ENCODE measurements around the gene RAD18.

RAD18 gene

DNA sequence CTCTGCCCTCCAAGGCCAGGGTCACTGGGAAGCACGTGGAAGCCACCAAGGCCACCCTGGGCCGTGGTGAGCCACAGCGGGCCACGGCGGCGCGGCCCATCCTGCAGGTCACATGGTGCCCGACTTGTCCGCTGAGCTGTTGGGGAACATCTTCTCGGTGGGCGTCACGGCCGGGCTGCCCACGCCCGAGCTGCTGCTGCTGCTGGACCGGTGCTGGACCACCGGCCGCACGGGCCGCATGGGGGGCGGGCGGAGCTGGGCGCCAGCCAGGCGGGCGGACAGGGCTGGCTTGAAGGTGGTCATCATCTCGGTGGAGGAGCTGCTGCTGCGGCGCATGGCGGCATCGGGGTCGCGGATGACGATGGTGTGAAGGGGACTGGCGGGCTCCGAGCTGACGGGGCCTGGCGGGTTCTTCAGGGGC is 22.1 kb upstream of the RAD18 start:
- no peak for DNase-seq (ENCODE audit: low read depth in 2 of 2)

DNA sequence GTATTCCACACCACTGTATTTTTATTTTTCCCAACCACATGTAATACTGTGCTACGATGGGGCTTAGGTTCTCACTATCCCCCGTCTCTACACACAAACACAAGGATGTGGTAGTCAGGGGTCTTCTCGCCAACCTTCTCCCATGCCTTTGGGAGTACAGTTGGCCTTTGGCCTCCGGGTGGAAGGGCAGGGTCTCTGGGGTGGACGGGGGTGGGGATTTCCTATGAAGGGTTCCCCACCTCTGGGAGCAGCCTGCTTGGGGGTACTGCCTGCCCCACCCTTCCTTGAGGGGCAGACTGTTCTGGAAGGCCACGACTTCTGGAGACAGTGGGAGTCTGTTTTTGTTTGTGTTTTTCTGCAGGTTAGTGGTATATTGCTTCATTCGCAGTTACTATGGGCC is 21.3 kb upstream of the RAD18 start:
- no peak for DNase-seq (ENCODE audit: low read depth in 2 of 2)

DNA sequence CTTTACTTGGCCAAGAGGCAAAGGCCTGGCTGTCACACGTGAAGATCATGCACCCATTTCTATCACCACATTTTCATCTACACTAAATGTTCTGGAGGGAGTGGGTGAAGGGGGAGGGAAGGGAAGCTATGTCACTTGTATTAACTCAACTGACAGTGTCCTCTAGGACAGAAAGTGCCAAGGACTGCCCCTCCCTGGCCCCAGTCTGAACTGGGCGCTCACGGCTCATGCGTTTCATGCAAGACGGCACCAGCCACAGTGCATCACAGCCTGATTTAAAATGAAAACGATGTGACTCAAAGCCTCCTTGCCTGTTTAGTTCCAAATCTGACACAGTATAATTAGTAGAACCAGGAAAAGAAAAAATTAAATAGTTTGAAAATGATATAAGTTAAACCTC is 20.8 kb upstream of the RAD18 start:
- DNase-seq (ENCODE audit: low read depth in 2 of 2), result no peak

DNA sequence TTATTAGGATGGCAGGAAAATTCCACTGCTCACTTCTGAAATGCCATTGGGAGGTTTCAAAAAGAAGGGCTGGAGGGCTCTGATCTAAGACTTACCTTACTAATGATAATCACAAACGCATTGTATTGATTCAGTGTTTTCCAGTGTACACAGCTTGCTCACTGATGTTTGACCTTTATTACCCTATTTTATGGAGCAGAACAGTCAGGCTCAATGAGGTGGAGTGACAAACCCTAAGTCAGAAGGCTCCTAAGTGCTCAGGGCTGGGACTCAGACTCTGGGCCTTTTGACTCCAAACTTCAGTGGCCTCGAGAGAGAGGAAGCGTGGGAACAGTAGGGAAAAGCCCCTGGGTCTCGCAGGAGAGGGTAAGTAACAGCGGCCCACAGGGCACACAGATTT is 20.3 kb upstream of the RAD18 start:
- no peak for DNase-seq (ENCODE audit: low read depth in 2 of 2)

DNA sequence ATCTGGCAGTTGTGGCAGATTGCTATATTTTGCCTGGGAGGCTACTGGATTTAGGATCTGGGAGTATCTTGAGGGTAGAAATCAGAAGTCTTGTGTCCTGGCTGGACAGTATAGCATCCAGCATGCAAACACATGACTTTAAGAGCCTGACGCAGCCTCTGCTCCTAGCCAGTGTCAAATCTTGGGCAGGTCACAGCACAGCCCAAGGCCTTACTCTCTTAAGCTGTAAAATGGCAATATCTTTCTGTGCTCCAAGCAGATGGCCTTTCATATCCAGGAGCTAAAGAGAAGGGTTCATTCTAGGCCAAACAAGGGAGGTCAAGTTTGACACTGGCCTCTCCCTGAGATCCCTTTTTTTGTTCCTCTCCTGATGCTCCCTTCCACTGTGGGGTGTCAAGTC is 19.8 kb upstream of the RAD18 start:
- no peak for DNase-seq (ENCODE audit: low read depth in 2 of 2)

DNA sequence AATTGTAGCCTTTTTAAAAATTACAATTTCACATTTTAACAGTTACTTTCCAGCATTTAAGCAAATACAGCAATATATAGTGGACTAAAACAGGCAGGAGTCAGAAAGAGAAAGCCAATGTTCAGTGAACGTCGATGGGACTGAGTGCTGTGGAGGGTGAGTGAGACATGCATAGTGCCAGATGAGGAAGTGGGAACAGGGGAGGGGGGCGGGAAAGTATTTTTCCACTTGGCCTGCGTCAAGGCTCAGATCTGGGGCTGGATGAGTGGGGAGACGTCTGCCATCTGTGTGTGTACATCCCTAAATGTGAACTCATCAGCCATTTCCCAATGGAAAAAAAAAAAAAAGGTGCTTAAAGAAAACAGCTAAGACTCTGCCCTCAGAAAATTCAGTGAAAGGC is 19.2 kb upstream of the RAD18 start:
- DNase-seq (ENCODE audit: low read depth in 2 of 2), result no peak

DNA sequence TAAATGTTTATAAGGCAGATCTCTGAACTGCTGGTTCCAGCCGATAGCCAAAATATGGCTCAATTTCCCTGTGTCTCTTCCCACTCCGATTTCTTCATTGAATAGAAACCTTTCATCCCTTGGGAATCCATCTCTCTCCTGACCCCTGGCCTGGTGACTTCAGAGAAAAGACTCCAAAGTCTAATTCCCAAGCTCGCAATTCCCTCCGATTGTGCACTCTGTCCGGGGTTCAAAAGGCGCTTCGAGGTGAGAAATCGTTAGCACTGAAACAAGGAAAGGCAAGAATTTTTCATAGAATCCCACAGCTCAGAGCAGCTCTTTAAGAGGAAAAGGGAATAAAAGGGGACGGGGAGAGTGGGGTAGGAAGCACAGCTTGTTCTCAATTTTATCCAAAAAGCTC is 18.4 kb upstream of the RAD18 start:
- no peak for DNase-seq (ENCODE audit: low read depth in 2 of 2)

DNA sequence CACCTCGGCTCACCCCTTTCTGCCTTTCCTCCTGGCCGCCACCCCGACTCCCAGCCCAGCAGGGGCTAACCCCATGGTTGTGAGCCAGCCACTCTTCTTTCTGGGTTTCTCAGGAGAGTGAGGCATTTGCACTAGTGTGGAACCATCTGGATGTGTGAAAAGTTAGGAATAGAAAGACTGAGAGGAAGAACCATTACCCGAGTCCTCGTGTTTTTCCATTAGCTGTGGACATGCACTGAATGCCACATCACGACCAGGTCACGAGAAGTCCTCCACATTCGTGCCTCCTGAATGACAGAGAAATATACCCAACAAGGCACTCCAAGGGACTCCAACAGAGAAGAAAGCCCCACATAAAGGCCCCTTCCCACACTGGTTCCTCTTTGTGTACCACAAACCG is 18.0 kb upstream of the RAD18 start:
- no peak for DNase-seq (ENCODE audit: low read depth in 2 of 2)

DNA sequence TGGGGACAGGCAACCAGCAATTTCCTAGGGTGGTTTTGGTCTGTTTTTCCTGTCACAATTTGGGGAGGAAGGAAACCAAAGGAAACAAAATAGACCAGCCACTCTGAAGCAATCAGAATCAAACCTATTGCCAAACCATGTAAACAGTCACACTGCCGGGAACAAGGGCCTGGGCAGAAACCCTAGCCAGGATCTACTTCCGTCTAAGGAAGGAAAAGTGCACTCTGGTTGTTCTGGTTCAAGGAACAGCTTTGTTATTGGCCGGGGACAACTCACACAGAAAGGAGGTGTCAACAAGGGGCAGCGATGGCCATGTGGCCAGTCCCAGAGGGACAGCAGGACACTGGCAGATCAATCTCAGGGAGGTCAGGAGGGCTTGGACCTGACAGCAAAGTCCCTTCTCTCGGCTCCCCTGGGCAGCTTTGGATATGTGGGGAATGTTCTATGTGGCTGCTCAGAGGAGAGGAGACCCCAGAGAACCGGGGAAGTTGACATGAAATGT is 17.5 kb upstream of the RAD18 start:
- no peak for DNase-seq (ENCODE audit: low read depth in 2 of 2)

DNA sequence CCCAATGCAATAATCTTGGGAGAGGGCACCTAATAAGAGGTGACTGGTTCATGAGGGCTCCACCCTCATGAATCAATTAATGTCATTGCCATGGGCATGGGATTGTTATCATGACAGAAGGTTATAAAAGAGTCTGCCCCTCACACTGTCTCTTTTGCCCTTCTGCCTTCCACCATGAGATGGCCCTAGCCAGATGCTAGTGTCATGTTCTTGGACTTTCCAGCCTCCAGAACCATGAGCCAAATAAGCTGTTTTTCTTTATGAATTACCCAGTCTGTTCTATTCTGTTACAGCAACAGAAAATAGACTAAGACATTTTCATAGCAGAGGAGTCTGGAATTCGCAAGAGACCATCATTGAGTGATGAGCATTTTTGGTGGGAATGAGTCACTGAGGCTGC is 16.0 kb upstream of the RAD18 start:
- no peak for DNase-seq (ENCODE audit: low read depth in 2 of 2)

DNA sequence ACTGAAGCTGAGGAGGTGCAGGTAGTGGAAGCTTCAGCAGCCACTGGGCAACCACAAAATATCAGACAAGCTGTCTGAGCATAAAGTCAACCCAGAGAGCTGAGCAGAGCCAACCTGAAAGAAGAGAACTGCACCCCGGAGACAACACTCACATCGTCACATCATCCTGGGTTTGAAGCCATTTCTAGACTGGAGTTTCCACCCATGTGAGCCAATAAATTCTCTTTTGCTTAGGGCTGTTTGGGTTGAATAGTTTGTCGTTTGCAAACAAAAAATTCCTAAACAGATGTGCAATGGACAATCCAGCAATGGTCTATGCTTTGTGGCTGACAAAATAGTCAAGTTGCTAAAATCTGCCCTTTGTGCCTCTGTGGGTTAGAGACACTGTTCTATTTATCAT is 15.3 kb upstream of the RAD18 start:
- no peak for DNase-seq (ENCODE audit: low read depth in 2 of 2)

DNA sequence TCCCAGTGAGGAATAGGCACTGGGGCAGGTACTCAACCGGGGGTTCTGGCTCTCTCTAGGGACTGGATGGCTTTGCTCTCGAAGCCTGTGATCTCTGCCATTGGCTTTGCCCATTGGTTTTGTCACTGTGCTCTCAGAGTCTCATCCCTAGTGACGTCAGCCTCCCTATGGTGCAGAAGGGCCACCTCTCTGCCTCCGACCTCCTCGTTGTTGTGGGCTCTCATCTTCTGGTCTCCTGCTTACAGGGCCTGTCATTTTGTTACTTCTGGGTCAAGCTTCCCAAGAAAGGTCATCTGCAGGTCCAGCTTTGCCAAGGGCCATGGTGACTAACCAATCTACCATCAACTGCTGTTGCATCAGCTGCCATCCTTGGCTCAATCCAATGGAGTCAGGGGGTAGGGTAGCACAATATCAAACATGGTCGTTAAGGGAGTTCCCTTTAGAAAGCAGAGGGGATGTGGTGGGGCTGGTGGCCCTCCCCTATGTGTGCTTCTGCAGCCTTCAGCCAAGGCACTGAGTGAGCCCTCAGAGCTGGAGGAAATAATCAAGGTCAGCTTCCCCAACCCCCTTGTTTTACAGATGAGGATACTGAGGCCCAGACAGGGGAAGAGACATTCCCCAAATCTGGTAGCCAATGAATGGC is 13.4 kb upstream of the RAD18 start:
- no peak for DNase-seq (ENCODE audit: low read depth in 2 of 2)

DNA sequence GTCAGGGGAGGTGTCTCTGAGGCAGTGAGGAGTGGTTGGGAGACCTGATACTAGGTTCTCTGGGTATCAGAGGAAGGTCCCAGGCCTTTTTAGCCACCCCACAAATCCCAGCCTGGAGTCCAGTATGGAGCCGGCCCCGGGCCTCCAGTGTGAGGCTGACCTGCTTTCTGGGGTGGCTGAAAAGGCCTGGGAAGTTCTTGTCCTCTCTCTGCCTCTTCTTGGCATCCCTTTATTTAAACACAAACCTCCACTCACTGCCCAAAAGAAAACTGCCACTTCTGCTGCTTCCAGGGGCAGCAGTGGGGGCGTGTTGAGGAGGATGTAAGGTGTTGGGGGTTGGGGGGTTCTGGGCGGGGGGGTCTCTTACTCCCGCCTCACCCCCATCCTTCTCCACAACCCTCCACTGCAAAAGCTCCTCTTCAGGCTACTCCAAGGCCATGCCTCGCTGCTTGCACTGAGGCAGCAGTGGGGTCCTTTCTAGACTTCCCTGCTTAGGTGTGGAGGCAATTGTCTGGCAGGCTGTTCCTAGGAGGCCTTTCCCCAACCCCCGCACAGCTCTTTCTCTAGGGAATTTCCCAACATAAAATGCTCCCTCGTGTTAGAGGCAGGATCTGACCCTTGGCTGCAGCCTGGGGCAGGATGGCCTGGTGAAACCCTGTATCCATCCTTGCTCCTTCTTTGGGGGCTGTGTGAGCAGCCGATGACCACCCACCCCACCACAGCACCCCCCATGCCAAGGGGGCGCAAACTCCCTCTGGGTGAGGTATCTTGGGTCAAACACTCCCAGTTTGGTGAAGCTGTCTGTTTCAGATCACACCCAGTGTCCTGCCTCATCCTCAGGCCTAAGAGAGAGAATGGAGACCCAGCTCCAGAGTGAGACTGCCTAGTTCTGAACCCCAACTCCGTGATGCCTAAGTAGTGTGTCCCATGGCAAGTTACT is 12.1 kb upstream of the RAD18 start:
- no peak for DNase-seq (ENCODE audit: low read depth in 2 of 2)

DNA sequence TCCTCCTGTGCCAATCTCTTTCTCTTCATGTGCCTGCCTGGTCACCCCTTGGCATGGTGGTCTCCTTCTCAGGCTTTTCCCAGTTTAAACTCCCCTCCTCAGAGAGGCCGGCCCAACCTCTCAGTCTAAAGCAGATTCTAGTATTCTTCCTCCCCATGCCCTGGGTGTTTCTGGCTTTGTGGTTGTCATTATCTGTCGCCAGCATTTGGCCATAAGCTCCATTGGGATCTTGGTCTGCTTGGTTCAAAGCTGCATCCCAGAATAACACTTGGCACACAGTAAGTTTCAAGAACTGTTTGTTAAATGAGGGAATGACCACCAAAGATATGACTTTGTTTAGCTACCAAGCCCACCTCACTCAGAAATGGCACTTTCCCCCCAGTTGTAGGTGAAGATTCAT is 11.2 kb upstream of the RAD18 start:
- DNase-seq (ENCODE audit: low read depth in 2 of 2), result no peak

DNA sequence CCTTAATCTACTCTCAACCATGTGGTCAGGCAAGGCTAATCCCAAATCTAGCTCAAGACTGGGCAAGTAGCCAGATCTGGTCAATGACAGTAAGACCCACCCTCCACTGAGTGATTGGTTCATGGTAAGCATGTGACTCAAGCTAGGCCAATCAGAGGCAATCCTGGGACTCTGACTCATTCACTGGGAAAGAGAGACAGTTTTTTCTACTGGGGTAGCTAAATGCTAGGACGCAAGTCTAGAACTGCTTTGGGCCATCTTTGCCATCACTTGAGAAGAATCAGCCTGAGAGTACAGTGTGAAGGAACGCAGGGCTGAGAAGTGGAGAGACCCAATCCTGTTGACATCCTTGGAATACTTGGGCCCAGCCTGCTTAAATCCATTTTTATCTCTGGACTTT is 9.4 kb upstream of the RAD18 start:
- no peak for DNase-seq (ENCODE audit: low read depth in 2 of 2)

DNA sequence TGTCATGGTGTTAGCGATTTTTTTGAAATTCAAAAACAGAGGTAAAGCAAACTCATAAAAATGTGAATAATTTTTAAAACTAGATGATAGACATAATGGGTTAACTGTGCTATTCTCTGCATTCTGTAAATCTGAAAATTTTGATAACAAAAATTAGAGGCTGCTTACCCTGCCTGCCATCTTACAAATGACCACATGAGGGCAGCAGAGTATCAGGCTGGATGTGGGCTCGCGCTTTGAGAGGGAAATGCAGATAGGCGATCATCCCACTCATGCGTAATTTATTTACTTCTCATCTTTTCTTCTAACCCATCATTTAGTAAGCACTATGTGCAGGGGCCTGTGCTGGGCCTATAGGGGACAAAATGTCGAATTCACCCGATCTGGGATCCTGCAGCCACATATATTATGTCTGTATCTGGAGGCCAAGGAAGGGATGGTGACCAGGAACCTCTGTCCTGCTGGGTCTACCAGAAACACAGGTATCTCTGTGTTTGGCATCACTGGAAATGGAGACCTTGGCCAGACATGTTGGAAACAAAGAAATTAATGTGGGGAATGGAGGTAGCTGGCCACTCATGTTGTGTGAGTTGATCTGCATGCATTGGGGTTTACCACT is 7.8 kb upstream of the RAD18 start:
- DNase-seq (ENCODE audit: low read depth in 2 of 2), result peak; percentile 38 to 49

DNA sequence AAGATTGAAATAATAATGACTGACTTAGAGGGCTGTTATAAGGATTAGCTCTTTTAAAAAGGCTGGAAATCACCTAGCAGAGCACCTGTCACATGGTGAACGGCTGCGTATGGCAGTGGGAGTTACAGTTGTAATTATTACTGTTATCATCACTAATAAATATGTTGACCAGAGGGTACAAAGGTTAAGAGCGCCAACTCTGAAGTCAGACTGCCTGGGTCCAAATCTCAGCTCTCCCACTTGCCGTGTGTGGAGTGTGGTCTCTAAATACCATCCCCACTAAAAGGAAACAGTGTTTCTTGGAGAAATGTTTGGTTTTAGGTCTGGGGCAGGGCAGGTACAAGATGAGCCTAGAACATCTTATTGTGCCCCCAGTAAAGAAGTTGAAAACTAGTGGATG is 6.0 kb upstream of the RAD18 start:
- no peak for DNase-seq (ENCODE audit: low read depth in 2 of 2)

DNA sequence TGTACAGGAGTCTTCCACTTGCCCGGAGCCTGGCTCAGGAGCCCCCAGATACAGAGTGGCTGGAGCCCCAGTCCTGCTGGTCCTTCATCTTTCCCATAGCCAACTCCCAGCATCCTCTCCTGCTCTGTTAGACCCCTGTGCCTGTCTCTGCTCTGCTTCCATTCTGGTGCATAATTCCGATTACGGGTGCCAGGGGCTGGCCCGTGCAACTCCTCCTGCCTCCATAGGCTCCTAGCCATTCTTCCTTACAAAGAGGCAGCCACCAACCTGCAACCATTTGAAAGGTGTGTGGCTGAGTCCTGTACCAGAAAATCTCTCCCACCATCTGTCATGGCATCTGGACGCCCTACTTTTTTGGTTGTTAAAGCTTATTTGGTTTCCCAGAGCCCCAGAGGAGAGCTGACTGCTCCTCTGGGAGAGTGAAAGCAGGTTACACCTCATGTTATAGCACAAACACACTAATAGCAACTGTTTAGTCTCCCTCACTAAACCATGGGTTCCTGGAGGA is 5.2 kb upstream of the RAD18 start:
- no peak for DNase-seq (ENCODE audit: low read depth in 2 of 2)

DNA sequence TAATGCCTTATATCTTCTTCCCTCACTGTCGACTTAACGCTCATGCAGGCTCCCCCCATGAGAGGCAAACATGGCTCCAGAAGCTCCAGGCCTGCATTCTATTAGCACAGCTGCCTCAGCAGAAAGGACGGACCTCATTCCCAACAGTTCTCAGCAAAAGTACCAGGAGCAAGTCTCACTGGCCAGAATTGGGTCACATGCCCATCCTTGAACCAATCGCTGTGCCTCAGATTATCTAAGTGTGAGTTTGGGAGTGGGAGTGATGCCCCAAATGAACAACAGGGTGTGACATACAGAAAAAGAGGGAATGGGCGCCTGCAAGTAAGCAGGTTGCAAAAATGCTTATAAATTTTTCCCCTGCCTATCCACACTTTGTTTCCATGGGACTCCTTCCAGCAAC is 4.3 kb upstream of the RAD18 start:
- no peak for DNase-seq (ENCODE audit: low read depth in 2 of 2)

DNA sequence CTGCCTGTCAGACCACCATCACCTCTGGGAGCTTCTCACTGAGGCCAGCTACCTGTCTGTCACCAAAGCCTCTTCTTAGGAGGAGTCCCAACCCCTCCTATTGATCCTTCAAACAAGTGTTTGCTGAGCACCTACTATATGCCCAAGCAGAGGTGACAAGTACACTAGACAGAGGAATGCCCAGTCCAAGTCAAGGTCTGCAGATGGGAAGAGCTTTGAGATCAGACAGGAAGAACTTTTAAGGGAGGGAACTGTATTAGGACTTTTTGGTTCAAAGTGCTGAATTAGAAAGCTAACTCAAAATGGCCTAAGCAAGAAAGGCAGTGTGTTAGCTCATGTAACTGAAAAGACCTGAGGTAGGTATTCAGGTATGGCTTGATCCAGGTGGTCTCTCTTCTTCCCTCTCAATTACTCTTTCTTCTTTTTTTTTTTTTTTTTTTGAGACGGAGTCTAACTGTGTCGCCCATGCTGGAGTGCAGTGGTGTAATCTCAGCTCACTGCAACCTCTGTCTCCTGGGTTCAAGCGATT is 3.6 kb upstream of the RAD18 start:
- no peak for DNase-seq (ENCODE audit: low read depth in 2 of 2)

DNA sequence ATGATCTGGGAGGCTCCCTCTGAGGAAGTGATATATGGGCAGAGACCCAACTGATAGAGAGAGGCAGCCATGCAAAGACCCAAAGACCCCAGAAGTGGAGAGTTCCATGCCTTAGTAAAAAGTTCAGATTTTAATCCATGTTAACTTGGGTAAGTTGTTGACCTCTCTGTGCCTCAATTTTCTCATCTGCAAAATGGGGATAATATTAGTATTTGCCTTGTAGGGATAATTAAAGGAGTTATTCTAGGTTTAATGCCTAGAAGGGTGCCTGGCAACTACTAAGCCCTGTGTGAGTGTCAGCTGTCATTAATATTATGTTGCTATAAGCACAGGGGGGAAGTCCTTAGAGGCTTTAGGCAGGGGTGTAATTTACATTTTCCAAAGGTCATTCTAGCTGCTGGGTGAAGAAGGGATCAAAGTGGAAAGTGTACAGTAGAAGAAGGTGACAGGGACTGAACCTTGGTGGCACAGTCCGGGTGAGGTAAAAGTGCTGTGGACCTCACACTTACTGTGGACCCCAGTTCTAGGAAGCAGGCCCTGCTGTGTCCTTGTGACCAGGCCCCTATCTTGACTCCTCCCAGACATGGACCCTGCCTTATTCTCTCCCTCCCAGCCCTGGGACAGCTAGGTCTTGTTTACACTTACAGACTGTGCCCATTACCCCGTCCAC is 3.0 kb upstream of the RAD18 start:
- no peak for DNase-seq (ENCODE audit: low read depth in 2 of 2)
